HEK293T (cell line): Measurements from ENCODE around the gene BAIAP2L1.
"Not testable (repeated sequence)": the region's sequence is repeated elsewhere in the genome, so short reads cannot be mapped to it uniquely, and the experiment has no call there.

Source experiments
- CTCF ChIA-PET: fragments of 350-600 bp; formaldehyde crosslinking; extraction: SDS; loops from one replicate; lab custom pipeline; 2021; ENCODE audit warnings: antibody characterized with exemption, inconsistent platforms; lab: Yijun Ruan, JAX
- POLR2A ChIA-PET: fragments of 350-600 bp; formaldehyde crosslinking; extraction: SDS; loops from one replicate; lab custom pipeline; 2020; ENCODE audit warnings: antibody characterized with exemption, inconsistent platforms; lab: Yijun Ruan, JAX
- DNase-seq: peaks from one replicate; pipeline ENCODE4 v3.0.0; 2012; ENCODE audit warnings: mixed read lengths; ENCODE audit errors: extremely low spot score
- ARNT ChIP-seq: fragments of 450-650 bp; IDR thresholded peaks from 2 replicates; pipeline ENCODE4 v1.6.1; 2017; ENCODE audit warnings: mild to moderate bottlenecking
- BHLHE40 ChIP-seq: fragments of 450-650 bp; IDR thresholded peaks from 2 replicates; pipeline ENCODE4 v1.6.1; 2016; ENCODE audit warnings: mild to moderate bottlenecking, moderate library complexity, borderline replicate concordance
- CTBP1 ChIP-seq: fragments of 450-650 bp; IDR thresholded peaks from 2 replicates; pipeline ENCODE4 v1.6.1; 2016; ENCODE audit warnings: borderline replicate concordance
- ELF4 ChIP-seq: fragments of 450-650 bp; IDR thresholded peaks from 2 replicates; pipeline ENCODE4 v1.6.1; 2017; ENCODE audit warnings: antibody characterized with exemption
- FOXA1 ChIP-seq: fragments of 450-650 bp; IDR thresholded peaks from 2 replicates; pipeline ENCODE4 v1.6.1; 2016; ENCODE audit warnings: mild to moderate bottlenecking
- FOXK2 ChIP-seq: fragments of 450-650 bp; IDR thresholded peaks from 2 replicates; pipeline ENCODE4 v1.6.1; 2016; ENCODE audit warnings: mild to moderate bottlenecking
- FOXM1 ChIP-seq: fragments of 450-650 bp; IDR thresholded peaks from 2 replicates; pipeline ENCODE4 v1.6.1; 2017; ENCODE audit warnings: mild to moderate bottlenecking, borderline replicate concordance
- HDGF ChIP-seq: fragments of 450-650 bp; IDR thresholded peaks from 2 replicates; pipeline ENCODE4 v1.6.1; 2017; ENCODE audit warnings: antibody characterized with exemption, borderline replicate concordance
- L3MBTL2 ChIP-seq: fragments of 450-650 bp; conservative IDR thresholded peaks from 2 replicates; pipeline ENCODE4 v1.6.1; 2016; ENCODE audit warnings: mild to moderate bottlenecking
- LEF1 ChIP-seq: fragments of 450-650 bp; IDR thresholded peaks from 2 replicates; pipeline ENCODE4 v1.6.1; 2017; ENCODE audit warnings: mild to moderate bottlenecking, borderline replicate concordance
- NFRKB ChIP-seq: fragments of 450-650 bp; IDR thresholded peaks from 2 replicates; pipeline ENCODE4 v1.6.1; 2016; ENCODE audit warnings: mild to moderate bottlenecking, moderate library complexity
- SP1 ChIP-seq: fragments of 450-650 bp; IDR thresholded peaks from 2 replicates; pipeline ENCODE4 v1.6.1; 2017
- SUZ12 ChIP-seq: fragments of 450-650 bp; IDR thresholded peaks from 2 replicates; pipeline ENCODE4 v1.6.1; 2016; ENCODE audit warnings: mild to moderate bottlenecking
- TARDBP ChIP-seq: fragments of 450-650 bp; IDR thresholded peaks from 2 replicates; pipeline ENCODE4 v1.6.1; 2016
- ZNF384 ChIP-seq: fragments of 450-650 bp; IDR thresholded peaks from 2 replicates; pipeline ENCODE4 v1.6.1; 2016
- TF ChIP-seq, protein P1 (sequence below): fragments of 450-650 bp; IDR thresholded peaks from 2 replicates; pipeline ENCODE4 v1.6.1; 2016

The BAIAP2L1 gene

DNA sequence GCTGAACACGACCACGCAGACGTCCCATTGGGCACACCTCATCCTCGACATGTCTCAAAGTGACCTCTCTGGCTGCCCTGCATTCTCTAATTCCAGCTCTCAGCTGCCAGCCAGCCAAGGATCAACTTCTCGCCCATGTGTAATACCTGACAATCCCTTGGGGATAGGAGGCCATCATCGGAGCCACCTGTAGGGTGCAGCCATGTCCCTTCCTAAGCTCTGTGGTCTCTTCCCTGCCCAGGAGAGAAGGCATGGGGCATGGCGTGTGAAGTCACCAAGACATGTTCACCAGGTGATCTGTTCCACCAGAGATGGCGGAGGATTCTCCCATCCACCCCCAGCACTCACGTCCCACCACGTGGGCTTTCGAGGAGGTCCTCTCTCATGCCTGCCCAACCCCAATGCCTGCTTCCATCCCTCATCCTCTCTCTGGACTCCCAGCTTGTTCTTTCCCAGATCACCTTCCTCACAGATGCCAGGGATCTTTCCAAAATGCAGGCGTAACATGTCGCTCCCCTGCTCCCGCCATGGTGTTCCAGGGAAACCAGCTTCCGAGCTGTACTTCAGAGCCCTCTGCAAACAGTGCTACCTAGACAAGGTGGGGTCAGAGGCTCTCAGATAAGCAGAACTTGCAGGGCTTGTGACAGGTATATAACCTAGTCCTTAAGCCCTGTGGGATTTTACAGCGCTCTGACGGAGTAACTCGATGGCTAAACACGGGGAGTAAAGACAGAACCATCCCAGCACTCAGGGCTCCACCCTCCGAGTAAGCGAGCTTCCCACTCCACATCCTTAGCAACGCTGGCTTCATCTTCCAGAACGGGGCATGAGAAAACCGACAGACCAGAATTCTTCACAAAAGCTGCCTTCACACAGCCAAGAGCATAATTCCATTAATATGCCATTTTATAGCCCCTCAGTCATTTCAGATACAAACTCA lies 78.3 kb downstream of the BAIAP2L1 start:
- TF ChIP-seq SP1: no peak
- TF ChIP-seq, protein P1, sequence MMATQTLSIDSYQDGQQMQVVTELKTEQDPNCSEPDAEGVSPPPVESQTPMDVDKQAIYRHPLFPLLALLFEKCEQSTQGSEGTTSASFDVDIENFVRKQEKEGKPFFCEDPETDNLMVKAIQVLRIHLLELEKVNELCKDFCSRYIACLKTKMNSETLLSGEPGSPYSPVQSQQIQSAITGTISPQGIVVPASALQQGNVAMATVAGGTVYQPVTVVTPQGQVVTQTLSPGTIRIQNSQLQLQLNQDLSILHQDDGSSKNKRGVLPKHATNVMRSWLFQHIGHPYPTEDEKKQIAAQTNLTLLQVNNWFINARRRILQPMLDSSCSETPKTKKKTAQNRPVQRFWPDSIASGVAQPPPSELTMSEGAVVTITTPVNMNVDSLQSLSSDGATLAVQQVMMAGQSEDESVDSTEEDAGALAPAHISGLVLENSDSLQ: no peak
- no peak for TF ChIP-seq SUZ12
- TF ChIP-seq LEF1: no peak
- no peak for TF ChIP-seq ELF4
- TF ChIP-seq ARNT: no peak
- TF ChIP-seq FOXM1: no peak
- TF ChIP-seq L3MBTL2: no peak
- TF ChIP-seq ZNF384: no peak
- no peak for TF ChIP-seq NFRKB
- no peak for TF ChIP-seq TARDBP
- TF ChIP-seq BHLHE40: no peak
- no peak for TF ChIP-seq FOXK2
- TF ChIP-seq HDGF: no peak
- TF ChIP-seq CTBP1: no peak
- TF ChIP-seq FOXA1: no peak
- ChIA-PET CTCF (interaction anchor here (0.6 kb wide), 1 partner anchor 95 kb away, joined by 4 read pairs; no protein-coding TSS in a partner anchor), POLR2A (no interaction called here)
- DNase-seq: no peak

DNA sequence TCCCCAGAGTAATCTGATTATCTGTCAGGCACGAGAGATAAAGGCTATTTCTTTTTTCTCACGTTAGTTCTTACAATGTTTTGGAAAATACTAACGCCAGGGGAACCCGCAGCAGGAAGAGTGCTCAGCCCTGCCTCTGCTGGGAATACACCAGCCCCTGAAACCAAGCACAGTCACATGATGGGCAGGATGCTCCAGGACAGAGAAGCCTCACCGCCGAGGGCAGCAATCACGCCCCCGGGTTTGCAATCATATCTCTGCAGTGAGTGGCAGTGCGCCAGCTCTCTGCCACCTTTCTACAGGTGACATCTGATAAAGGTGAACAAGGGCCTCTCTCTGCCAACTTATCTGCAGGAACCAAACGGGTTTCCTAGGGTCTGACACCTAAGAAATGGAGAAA lies 79.6 kb downstream of the BAIAP2L1 start:
- POLR2A ChIA-PET: no interaction called here
- CTCF ChIA-PET: no interaction called here
- DNase-seq: no peak
- TF ChIP-seq BHLHE40 (no peak), FOXM1 (no peak), ARNT (no peak), SP1 (no peak), TARDBP (no peak), LEF1 (no peak), CTBP1 (no peak), ZNF384 (no peak), HDGF (no peak), FOXK2 (no peak)
- TF ChIP-seq, protein P1: no peak

DNA sequence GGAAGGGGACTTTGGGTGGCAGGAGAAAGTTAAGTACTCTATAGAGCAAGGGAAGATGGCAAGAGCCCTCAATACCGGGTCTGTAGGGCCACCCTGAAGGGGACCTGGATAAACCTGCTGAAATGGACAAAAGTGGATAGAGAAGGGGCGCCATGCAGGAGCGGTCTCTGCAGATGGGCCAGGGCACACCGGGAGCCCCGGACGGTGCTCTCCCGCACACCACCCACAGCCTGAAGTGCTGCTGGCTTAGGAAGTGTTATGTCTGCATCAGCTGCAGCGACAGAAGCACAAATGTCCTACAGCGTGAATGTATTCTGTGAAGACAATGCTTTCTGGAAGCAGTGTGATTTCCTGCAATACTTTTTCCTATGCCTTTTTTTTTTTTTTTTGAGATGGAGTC lies 81.7 kb downstream of the BAIAP2L1 start:
- ChIA-PET POLR2A (no interaction called here), CTCF (interaction anchor here (0.5 kb wide), 1 partner anchor 42 kb away, joined by 5 read pairs; no protein-coding TSS in a partner anchor)
- DNase-seq: no peak
- TF ChIP-seq ZNF384: no peak
- no peak for TF ChIP-seq L3MBTL2
- TF ChIP-seq ARNT: no peak
- TF ChIP-seq ELF4: no peak
- no peak for TF ChIP-seq SP1
- TF ChIP-seq NFRKB: no peak

DNA sequence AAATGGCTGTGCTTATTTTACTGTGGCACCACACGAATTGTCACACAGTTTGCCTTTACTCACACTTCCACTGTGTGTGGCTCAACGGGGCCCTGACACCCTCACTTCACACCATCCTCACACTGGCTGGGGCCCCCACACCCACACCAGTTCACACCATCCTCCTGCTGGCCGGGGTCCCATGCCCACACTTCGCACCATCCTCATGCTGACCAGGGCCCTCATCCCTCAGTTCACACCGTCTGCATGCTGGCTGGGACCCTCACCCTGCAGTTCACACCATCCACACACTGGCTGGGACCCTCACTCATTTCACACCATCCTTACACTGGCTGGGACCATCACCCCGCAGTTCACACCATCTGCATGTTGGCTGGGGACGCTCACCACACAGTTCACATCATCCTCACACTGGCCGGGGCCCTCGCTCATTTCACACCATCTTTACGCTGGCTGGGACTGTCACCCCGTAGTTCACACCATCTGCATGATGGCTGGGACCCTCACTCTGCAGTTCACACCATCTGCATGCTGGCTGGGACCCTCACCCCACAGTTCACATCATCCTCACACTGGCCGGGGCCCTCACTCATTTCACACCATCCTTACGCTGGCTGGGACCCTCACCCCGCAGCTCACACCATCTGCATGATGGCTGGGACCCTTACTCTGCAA lies 83.4 kb downstream of the BAIAP2L1 start:
- DNase-seq: no peak
- POLR2A ChIA-PET: no interaction called here
- CTCF ChIA-PET: no interaction called here
- TF ChIP-seq BHLHE40: no peak
- TF ChIP-seq LEF1: no peak
- TF ChIP-seq, protein P1: no peak
- no peak for TF ChIP-seq ARNT
- no peak for TF ChIP-seq L3MBTL2
- TF ChIP-seq CTBP1: no peak
- no peak for TF ChIP-seq FOXA1
- no peak for TF ChIP-seq SUZ12
- TF ChIP-seq HDGF: no peak
- TF ChIP-seq SP1: no peak

DNA sequence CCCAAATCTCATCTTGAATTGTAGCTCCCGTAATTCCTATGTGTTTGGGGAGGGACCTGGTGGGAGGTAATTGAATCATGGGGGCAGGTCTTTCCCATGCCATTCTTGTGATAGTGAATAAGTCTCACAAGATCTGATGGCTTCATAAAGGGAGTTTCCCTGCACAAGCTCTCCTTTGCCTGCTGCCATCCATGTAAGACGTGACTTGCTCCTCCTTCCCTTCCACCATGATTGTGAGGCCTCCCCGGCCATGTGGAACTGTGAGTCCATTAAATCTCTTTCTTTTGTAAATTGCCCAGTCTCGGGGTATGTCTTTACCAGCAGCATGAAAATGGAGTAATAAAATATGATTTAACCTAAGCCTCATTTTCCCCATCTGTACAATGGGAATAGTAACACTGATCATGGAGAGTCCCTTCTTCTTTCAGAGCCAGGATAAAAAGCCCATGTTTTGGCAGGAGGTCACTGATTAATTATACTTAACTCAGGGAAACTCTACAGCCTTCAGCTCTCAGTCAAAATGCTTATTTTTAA lies 84.8 kb downstream of the BAIAP2L1 start:
- CTCF ChIA-PET, DNase-seq, POLR2A ChIA-PET: not testable (repeated sequence)

DNA sequence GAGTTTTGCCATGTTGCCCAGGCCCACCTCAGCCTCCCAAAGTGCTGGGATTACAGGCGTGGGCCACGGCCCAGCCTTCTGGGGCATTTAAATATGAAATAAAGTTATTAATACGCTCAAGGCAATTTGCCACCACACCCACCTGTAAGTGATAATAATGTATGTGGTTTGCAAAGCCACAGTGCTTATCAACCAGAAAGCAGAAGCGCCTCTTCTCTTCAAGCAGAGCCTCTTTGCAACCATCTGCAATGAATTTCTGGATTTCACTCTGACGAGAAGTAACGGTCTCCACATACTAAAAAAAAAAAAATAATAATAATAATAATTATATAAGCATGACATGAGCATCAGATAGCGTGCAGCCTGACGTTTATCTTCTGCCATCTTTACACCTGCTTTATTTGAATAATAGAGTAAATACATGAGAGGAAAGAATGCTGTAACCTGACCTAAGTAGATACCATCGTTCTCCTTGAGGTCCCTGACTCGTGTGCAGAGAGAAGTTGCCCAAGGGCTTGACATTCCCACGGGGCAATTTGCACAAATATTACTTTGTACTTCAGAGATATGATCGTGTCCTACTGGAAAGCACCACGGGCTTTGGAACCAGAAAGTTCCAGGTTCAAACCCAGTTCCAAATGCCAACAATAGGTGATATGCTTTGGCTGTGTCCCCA lies 85.4 kb downstream of the BAIAP2L1 start:
- TF ChIP-seq L3MBTL2: no peak
- TF ChIP-seq FOXA1: no peak
- no peak for TF ChIP-seq ZNF384
- no peak for TF ChIP-seq SP1
- TF ChIP-seq ELF4: no peak
- TF ChIP-seq FOXM1: no peak
- no peak for TF ChIP-seq NFRKB
- no peak for DNase-seq
- CTCF ChIA-PET: no interaction called here
- POLR2A ChIA-PET: no interaction called here
